ENCODE results near the gene KLHL14.

DNA sequence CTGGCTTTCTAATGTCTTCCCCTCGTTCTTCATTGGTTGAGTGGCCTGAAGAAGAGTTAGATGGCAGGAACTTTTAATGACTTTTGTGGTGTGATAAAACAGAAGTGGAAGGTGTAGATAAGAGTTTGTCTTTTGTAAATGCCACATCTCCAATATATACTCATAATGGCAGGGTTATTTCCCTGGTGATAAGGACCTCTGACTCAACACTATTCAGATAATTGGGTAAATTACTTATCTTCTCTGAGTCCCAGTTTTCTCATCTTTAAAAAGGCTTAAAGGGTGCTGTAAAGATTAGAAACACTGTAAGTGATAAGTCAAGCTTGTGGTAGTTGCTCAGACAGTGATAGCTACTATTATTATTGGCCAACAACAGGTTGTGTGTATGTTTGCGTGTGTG is 9.5 kb downstream of the KLHL14 start:
- TF ChIP-seq, protein P1, sequence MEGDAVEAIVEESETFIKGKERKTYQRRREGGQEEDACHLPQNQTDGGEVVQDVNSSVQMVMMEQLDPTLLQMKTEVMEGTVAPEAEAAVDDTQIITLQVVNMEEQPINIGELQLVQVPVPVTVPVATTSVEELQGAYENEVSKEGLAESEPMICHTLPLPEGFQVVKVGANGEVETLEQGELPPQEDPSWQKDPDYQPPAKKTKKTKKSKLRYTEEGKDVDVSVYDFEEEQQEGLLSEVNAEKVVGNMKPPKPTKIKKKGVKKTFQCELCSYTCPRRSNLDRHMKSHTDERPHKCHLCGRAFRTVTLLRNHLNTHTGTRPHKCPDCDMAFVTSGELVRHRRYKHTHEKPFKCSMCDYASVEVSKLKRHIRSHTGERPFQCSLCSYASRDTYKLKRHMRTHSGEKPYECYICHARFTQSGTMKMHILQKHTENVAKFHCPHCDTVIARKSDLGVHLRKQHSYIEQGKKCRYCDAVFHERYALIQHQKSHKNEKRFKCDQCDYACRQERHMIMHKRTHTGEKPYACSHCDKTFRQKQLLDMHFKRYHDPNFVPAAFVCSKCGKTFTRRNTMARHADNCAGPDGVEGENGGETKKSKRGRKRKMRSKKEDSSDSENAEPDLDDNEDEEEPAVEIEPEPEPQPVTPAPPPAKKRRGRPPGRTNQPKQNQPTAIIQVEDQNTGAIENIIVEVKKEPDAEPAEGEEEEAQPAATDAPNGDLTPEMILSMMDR (IDR thresholded peaks at IDR 0.05 in 2 of 3, conservative IDR thresholded peaks at IDR 0.05 in 1 of 3; ENCODE audit: control insufficient read depth in 2 of 3, extremely low read depth in 1 of 3, insufficient read depth in 1 of 3, low read depth in 3 of 3, low read length in 3 of 3), result no peak
- TF ChIP-seq EZH2 (IDR thresholded peaks at IDR 0.05; ENCODE audit: borderline replicate concordance, control insufficient read depth, low read depth, low read length) (no peak), SIX5 (IDR thresholded peaks at IDR 0.05; ENCODE audit: low read depth, low read length, severe bottlenecking) (no peak)

Data from GM12878 (cell line).